SK-N-MC (cell line): Measurements from ENCODE around the gene CLEC4D.
A peak's percentile ranks its signal among the peaks of the same experiment; 100 is the strongest.
"Not testable (repeated sequence)": the region's sequence is repeated elsewhere in the genome, so short reads cannot be mapped to it uniquely, and the experiment has no call there.

Experiments
- DNase-seq: peaks from one replicate; pipeline ENCODE4 v3.0.0-alpha.2; 2011; ENCODE audit warnings: low read depth, low spot score
- H3K27ac ChIP-seq: fragments of 200-600 bp; sonication (generic); 2 replicates; pipeline ENCODE4 v1.5.1; 2016; ENCODE audit warnings: mixed run types
- H3K36me3 ChIP-seq: fragments of 200-600 bp; sonication (generic); 2 replicates; pipeline ENCODE4 v1.6.1; 2017; ENCODE audit warnings: antibody characterized with exemption, low read length, mixed read lengths; ENCODE audit not compliant: insufficient read depth
- H3K4me3 ChIP-seq: fragments of 200-600 bp; sonication (generic); 2 replicates; pipeline ENCODE4 v1.5.1; 2016
- H3K9ac ChIP-seq: fragments of 200-600 bp; sonication (generic); 2 replicates; pipeline ENCODE4 v1.8.0; 2017; ENCODE audit warnings: mixed run types, mixed read lengths; ENCODE audit not compliant: insufficient read length
- H3K9me3 ChIP-seq: fragments of 200-600 bp; sonication (generic); 2 replicates; pipeline ENCODE4 v1.6.1; 2017; ENCODE audit warnings: low read depth, mild to moderate bottlenecking, antibody characterized with exemption, low read length, moderate library complexity, mixed read lengths
- EZH2 ChIP-seq: fragments of 200-600 bp; sonication (generic); IDR thresholded peaks from one replicate; pipeline ENCODE4 v1.6.1; 2017; ENCODE audit warnings: antibody characterized with exemption
- FOXP2 ChIP-seq: optimal IDR thresholded peaks from 2 replicates; pipeline ENCODE3; 2011; ENCODE audit warnings: mild to moderate bottlenecking, moderate library complexity; ENCODE audit not compliant: insufficient read depth; ENCODE audit errors: extremely low read length, control extremely low read depth
- POLR2AphosphoS5 ChIP-seq: IDR thresholded peaks from 2 replicates; pipeline ENCODE4 v1.6.1; 2012; ENCODE audit warnings: mild to moderate bottlenecking, low read depth, low read length, borderline replicate concordance

CLEC4D gene

DNA sequence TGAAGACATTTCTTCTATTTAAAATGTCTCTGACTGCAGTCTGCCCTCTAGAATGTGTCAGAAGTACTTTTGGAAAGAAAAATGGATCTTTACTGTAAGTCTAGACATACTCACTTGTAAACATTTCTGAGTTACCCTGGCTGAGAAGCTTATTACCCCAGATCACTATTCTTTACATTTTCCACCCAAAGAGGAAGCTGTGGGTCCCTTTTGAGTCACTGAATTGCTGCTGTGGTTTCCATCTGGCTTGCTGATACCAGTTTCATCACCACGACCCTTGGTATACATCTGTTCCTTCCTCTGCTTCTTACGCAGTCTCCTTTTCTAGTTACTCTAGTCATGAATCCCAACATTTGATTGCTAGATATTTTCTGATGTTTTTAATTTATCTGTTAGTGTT lies 20.2 kb upstream of the CLEC4D start:
- Histone ChIP-seq H3K9me3 (no peaks in the 10 kb centered on the region), H3K4me3 (no peak overlapping the region), H3K27ac (no peak overlapping the region), H3K36me3 (no peaks in the 10 kb centered on the region), H3K9ac (no peak overlapping the region)
- DNase-seq, result no peak
- TF ChIP-seq EZH2 (no peak), POLR2AphosphoS5 (no peak), FOXP2 (no peak)

DNA sequence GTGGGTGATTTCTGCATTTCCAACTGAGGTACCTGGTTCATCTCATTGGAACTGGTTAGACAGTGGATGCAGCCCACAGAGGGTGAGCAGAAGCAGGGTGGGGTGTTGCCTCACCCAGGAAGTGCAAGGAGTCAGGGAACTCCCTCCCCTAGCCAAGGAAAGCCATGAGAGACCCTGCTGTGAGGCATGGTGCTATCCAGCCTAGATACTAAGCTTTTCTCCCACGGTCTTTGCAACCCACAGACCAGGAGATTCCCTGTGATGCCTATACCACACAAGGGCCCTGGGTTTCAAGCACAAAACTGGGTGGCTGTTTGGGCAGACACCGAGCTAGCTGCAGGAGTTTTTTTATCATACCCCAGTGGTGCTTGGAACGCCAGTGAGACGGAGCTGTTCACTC lies 17.6 kb upstream of the CLEC4D start:
- H3K36me3 ChIP-seq, H3K9me3 ChIP-seq, DNase-seq, H3K9ac ChIP-seq, H3K27ac ChIP-seq, H3K4me3 ChIP-seq: not testable (repeated sequence)

DNA sequence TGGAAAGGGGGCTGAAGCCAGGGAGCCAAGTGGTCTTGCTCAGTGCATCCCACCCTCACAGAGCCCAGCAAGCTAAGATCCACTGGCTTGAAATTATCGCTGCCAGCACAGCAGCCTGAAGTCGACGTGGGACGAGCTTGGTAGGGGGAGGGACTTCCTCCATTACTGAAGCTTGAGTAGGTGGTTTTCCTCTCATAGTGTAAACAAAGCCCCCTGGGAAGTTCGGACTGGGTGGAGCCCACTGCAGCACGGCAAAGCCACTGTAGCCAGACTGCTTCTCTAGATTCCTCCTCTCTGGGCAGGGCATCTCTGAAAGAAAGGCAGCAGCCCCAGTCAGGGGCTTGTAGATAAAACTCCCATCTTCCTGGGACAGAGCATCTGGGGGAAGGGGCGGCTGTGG lies 17.2 kb upstream of the CLEC4D start:
- not testable (repeated sequence) for H3K27ac ChIP-seq, H3K9ac ChIP-seq, H3K36me3 ChIP-seq, H3K9me3 ChIP-seq, DNase-seq
- H3K4me3 ChIP-seq, result 0 out of 2 replicates have a peak overlapping the region, but pooled peaks have one; percentile 7

DNA sequence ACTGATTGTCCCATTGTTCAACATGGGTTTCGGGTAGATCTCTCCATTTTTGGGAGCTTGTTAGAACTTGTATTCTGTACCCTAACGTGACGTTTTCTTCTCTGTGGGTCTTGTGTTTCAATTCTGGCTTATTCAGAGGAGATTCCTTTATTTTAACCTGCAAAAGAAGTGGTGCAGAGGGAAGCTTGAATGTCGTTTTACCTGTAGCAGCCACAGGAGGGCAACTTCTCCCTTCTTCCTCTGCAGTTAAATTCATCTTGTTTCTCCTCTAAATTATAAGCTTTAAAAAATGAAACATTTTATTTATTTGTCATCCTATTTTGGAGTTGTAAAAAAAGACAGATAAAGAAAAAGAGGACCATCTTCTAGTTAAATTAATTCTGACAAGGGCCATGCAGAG lies 13.7 kb upstream of the CLEC4D start:
- Histone ChIP-seq H3K4me3 (no peak overlapping the region), H3K36me3 (no peaks in the 10 kb centered on the region), H3K27ac (no peak overlapping the region), H3K9me3 (no peaks in the 10 kb centered on the region), H3K9ac (no peak overlapping the region)
- DNase-seq, result no peak
- TF ChIP-seq EZH2 (no peak), POLR2AphosphoS5 (no peak), FOXP2 (no peak)

DNA sequence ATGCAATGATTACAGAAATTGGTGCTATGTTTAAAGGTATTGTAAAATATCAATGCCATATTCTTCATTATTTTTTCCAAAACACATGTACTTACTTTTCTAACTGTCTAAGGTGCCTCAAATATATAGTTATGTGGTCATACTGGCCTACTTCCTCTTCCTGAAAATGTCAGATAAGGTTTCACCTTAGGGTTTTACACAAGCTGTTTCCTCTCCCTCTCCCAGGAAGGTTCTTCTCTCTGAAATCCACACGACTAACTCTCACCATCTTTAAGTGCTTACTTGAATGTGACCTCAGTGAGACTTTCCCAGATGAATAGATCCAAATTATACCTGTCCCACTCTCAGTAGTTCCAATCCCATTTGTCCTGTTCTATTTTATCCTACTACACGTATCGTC lies 11.6 kb upstream of the CLEC4D start:
- Histone ChIP-seq H3K27ac (no peak overlapping the region), H3K36me3 (no peaks in the 10 kb centered on the region), H3K9me3 (no peaks in the 10 kb centered on the region), H3K9ac (no peak overlapping the region), H3K4me3 (no peak overlapping the region)
- TF ChIP-seq EZH2 (no peak), POLR2AphosphoS5 (no peak), FOXP2 (no peak)
- DNase-seq, result no peak

DNA sequence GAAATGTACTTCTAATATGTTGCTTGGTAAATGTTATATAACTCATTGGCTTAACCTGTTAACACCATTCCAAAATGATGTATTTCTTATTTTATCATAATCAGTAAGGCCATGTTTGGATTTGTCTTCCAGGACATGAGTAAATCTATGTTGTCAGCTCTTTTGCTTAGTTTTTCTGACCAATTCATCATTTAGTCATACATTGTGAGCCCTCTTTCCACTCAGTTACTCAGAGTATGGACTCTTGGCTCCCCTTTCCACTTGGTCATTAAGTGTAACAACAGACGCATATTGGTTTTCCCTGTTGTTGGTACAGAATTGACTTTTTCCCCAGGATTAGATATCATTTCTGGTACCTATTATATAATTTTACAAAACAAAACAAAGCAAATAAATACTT lies 9.0 kb upstream of the CLEC4D start:
- Histone ChIP-seq H3K9me3 (no peaks in the 10 kb centered on the region), H3K4me3 (no peak overlapping the region), H3K27ac (no peak overlapping the region), H3K9ac (no peak overlapping the region), H3K36me3 (no peaks in the 10 kb centered on the region)
- no peak for TF ChIP-seq POLR2AphosphoS5
- TF ChIP-seq FOXP2, result no peak
- TF ChIP-seq EZH2, result no peak
- no peak for DNase-seq

DNA sequence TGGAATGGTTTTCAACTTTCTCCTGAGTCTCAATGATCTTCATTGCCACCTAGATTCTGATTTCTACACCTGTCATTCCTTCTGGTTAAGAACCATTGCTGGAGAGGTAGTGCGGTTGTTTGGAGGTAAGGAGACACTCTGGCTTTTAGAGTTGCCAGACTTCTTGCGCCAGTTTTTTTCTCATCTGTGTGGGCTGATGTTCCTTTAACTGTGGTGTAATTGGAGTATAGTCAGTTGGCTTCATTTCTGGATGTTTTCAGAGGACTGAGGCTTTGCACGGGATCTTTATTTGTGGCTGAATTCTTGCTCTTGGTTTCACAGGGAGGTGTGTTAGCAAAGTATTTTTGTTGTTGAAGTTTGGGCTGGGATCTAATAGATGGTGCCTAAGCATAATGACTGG lies 5.7 kb upstream of the CLEC4D start:
- H3K27ac ChIP-seq, result no peak overlapping the region
- H3K4me3 ChIP-seq, result no peak overlapping the region
- no peaks in the 10 kb centered on the region for H3K9me3 ChIP-seq
- no peaks in the 10 kb centered on the region for H3K36me3 ChIP-seq
- no peak overlapping the region for H3K9ac ChIP-seq
- DNase-seq, result no peak
- no peak for TF ChIP-seq FOXP2
- no peak for TF ChIP-seq EZH2
- no peak for TF ChIP-seq POLR2AphosphoS5

DNA sequence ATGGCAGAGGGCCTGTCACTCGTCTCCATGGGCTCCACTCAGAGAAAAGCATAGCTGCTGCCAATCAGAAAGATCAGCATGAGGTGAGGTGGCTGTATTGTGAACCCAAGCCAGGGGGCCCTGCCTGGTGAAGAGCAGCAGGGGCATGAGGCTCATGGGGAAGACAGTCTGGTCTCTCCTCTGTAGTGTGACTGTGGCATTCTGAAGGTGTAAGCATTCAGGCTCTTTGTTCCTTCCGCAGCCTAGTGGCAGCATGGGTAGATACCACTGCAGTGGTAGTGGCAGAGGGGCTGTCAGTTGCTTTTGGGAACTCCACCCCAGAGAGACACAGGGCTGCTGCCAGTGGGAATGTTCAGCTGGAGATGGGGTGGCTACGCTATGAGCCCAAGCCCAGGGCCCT lies 5.1 kb upstream of the CLEC4D start:
- Histone ChIP-seq H3K4me3 (no peak overlapping the region), H3K27ac (no peak overlapping the region), H3K9ac (no peak overlapping the region), H3K9me3 (no peaks in the 10 kb centered on the region), H3K36me3 (no peaks in the 10 kb centered on the region)
- TF ChIP-seq EZH2 (no peak), FOXP2 (no peak), POLR2AphosphoS5 (no peak)
- DNase-seq, result no peak

DNA sequence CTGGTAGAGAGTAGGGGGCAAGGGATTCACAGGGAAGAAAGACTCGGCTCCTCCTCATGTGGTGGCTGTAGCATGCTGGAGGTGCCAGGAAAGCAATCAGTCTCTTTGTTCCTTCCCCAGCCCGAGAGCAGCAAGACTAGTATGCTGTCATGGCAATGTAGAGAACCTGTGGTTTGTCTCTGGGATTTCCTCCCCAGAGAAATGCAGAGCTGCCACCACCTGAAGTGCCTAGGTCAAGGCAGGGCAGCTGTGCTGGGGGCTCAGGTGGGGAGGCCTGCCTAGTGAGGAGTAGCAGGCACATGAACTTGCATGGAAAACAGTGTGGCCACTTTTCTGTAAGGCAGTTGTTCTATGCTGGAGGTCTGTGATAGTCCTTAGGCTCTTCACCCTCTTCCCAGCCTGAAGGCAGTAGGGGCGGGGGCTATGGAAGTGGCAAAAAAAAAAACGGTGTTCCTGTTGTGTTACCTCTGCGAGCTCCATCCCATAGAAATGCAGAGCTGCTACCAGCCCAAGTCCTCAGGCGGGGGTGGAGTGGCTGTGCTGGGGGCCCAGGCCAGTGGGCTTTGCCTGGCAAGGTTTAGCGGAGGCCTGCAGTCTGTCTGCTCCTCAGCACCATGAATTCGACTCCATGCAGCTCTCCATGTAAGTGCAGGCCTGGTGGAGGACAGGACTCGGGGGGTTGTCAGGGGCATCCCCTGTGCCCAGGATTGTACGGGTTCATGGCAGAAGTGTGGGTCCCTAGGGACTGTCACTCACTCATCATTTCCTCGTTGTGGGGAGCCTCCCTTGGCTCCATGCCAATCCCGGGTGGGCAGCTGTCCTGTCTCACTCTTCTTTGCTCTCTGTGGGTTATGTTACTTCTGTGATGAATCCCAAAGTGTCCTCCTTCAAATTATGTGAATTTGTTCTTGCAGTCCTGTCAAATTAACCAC lies 4.1 kb upstream of the CLEC4D start:
- H3K9ac ChIP-seq, result no peak overlapping the region

More for the DNA sequence above, 4.1 kb upstream of the CLEC4D start:
- DNase-seq, result no peak
- no peak for TF ChIP-seq FOXP2
- no peak for TF ChIP-seq EZH2
- no peak for TF ChIP-seq POLR2AphosphoS5
- no peak overlapping the region for H3K27ac ChIP-seq
- H3K4me3 ChIP-seq, result no peak overlapping the region
- no peaks in the 10 kb centered on the region for H3K9me3 ChIP-seq
- H3K36me3 ChIP-seq, result no peaks in the 10 kb centered on the region
